ENCODE data around the gene OTOF. TPM values are rescaled to one million over a fixed set of nuclear protein-coding genes. Genes with fewer than 3 reads are reported as not detected.

The OTOF gene
- total and polyA plus RNA-seq, 9 of the 15 experiments (the other 6 are each of a cell fraction or from before 2014, with no cell fraction given), result 0.03 to 0.11 (median 0.06) TPM; not detected in 5

DNA sequence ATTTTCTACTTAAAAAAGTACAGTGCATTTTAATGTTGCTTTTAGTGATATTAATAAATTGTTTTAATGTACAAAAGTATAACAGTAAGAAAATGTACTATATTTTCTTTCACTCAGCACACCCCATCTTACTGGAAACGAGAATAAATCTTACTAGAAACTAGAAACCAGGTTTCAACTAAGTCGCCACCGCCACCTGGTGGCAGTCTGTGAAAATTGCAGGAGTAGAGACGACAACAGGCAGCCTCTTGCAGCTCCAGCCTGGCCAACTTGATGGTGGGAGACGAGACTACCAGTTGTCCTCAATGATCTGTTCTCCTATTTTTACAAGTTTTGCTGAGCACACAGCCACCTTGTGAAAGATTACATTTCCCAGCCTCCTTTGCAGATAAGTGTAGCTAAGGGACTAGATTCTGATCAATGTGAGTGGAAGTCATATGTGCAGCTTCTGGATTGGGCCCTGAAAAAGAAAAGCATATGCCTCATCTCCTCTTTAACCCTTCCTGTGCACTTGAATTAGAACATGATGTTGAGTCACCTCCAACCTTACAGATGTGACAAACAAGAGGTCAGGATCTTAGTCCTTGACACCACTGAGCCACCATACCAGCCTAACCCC, 8.7 kb downstream of the OTOF start (continued):
- TF ChIP-seq, protein P1, sequence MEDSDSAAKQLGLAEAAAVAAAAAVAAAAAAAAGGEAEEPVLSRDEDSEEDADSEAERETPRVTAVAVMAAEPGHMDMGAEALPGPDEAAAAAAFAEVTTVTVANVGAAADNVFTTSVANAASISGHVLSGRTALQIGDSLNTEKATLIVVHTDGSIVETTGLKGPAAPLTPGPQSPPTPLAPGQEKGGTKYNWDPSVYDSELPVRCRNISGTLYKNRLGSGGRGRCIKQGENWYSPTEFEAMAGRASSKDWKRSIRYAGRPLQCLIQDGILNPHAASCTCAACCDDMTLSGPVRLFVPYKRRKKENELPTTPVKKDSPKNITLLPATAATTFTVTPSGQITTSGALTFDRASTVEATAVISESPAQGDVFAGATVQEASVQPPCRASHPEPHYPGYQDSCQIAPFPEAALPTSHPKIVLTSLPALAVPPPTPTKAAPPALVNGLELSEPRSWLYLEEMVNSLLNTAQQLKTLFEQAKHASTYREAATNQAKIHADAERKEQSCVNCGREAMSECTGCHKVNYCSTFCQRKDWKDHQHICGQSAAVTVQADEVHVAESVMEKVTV (CRISPR knock-in tag; IDR thresholded peaks at IDR 0.05), result peak; percentile 84
- TF ChIP-seq, protein P2, sequence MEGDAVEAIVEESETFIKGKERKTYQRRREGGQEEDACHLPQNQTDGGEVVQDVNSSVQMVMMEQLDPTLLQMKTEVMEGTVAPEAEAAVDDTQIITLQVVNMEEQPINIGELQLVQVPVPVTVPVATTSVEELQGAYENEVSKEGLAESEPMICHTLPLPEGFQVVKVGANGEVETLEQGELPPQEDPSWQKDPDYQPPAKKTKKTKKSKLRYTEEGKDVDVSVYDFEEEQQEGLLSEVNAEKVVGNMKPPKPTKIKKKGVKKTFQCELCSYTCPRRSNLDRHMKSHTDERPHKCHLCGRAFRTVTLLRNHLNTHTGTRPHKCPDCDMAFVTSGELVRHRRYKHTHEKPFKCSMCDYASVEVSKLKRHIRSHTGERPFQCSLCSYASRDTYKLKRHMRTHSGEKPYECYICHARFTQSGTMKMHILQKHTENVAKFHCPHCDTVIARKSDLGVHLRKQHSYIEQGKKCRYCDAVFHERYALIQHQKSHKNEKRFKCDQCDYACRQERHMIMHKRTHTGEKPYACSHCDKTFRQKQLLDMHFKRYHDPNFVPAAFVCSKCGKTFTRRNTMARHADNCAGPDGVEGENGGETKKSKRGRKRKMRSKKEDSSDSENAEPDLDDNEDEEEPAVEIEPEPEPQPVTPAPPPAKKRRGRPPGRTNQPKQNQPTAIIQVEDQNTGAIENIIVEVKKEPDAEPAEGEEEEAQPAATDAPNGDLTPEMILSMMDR (IDR thresholded peaks at IDR 0.05 in 2 of 3, conservative IDR thresholded peaks at IDR 0.05 in 1 of 3; ENCODE audit: insufficient read depth in 2 of 3, low read depth in 1 of 3, low read length in 3 of 3), result peak; percentile 80 to 91 (median 88)
- TF ChIP-seq ZFP30 (CRISPR knock-in tag; IDR thresholded peaks at IDR 0.05; ENCODE audit: borderline replicate concordance) (no peak), FOXP1 (CRISPR knock-in tag; IDR thresholded peaks at IDR 0.05) (no peak), TRIM28 (IDR thresholded peaks at IDR 0.05) (no peak), ZNF3 (CRISPR knock-in tag; IDR thresholded peaks at IDR 0.05) (no peak), NFIC (IDR thresholded peaks at IDR 0.05) (no peak), CHCHD3 (CRISPR knock-in tag; IDR thresholded peaks at IDR 0.05) (no peak), PTBP1 (IDR thresholded peaks at IDR 0.05; ENCODE audit: low read depth, low read length) (no peak), CXXC5 (CRISPR knock-in tag; IDR thresholded peaks at IDR 0.05) (no peak), FIP1L1 (IDR thresholded peaks at IDR 0.05; ENCODE audit: low read depth, low read length, poor library complexity, severe bottlenecking) (no peak), MXI1 (IDR thresholded peaks at IDR 0.05; ENCODE audit: low read depth, low read length) (no peak)
- TF ChIP-seq, protein P3, sequence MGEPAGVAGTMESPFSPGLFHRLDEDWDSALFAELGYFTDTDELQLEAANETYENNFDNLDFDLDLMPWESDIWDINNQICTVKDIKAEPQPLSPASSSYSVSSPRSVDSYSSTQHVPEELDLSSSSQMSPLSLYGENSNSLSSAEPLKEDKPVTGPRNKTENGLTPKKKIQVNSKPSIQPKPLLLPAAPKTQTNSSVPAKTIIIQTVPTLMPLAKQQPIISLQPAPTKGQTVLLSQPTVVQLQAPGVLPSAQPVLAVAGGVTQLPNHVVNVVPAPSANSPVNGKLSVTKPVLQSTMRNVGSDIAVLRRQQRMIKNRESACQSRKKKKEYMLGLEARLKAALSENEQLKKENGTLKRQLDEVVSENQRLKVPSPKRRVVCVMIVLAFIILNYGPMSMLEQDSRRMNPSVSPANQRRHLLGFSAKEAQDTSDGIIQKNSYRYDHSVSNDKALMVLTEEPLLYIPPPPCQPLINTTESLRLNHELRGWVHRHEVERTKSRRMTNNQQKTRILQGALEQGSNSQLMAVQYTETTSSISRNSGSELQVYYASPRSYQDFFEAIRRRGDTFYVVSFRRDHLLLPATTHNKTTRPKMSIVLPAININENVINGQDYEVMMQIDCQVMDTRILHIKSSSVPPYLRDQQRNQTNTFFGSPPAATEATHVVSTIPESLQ (CRISPR knock-in tag; IDR thresholded peaks at IDR 0.05), result no peak
- TF ChIP-seq, protein P4, sequence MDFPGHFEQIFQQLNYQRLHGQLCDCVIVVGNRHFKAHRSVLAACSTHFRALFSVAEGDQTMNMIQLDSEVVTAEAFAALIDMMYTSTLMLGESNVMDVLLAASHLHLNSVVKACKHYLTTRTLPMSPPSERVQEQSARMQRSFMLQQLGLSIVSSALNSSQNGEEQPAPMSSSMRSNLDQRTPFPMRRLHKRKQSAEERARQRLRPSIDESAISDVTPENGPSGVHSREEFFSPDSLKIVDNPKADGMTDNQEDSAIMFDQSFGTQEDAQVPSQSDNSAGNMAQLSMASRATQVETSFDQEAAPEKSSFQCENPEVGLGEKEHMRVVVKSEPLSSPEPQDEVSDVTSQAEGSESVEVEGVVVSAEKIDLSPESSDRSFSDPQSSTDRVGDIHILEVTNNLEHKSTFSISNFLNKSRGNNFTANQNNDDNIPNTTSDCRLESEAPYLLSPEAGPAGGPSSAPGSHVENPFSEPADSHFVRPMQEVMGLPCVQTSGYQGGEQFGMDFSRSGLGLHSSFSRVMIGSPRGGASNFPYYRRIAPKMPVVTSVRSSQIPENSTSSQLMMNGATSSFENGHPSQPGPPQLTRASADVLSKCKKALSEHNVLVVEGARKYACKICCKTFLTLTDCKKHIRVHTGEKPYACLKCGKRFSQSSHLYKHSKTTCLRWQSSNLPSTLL (IDR thresholded peaks at IDR 0.05), result no peak
- TF ChIP-seq, protein P5, sequence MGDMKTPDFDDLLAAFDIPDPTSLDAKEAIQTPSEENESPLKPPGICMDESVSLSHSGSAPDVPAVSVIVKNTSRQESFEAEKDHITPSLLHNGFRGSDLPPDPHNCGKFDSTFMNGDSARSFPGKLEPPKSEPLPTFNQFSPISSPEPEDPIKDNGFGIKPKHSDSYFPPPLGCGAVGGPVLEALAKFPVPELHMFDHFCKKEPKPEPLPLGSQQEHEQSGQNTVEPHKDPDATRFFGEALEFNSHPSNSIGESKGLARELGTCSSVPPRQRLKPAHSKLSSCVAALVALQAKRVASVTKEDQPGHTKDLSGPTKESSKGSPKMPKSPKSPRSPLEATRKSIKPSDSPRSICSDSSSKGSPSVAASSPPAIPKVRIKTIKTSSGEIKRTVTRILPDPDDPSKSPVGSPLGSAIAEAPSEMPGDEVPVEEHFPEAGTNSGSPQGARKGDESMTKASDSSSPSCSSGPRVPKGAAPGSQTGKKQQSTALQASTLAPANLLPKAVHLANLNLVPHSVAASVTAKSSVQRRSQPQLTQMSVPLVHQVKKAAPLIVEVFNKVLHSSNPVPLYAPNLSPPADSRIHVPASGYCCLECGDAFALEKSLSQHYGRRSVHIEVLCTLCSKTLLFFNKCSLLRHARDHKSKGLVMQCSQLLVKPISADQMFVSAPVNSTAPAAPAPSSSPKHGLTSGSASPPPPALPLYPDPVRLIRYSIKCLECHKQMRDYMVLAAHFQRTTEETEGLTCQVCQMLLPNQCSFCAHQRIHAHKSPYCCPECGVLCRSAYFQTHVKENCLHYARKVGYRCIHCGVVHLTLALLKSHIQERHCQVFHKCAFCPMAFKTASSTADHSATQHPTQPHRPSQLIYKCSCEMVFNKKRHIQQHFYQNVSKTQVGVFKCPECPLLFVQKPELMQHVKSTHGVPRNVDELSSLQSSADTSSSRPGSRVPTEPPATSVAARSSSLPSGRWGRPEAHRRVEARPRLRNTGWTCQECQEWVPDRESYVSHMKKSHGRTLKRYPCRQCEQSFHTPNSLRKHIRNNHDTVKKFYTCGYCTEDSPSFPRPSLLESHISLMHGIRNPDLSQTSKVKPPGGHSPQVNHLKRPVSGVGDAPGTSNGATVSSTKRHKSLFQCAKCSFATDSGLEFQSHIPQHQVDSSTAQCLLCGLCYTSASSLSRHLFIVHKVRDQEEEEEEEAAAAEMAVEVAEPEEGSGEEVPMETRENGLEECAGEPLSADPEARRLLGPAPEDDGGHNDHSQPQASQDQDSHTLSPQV (IDR thresholded peaks at IDR 0.05), result no peak
